GM23338 (cell line): ENCODE measurements around the gene RBL1. TPM values are rescaled to one million over a fixed set of nuclear protein-coding genes. Genes with fewer than 3 reads are reported as not detected.

Experiments
- ATAC-seq: fragments of 200-7000 bp; cut with Tn5 transposase; 3 replicates; pipeline ENCODE4 v1.9.1; 2020
- DNase-seq: peaks from one replicate; pipeline ENCODE4 v3.0.0-alpha.2; 2015; ENCODE audit warnings: low spot score
- H2AFZ ChIP-seq: fragments of 200-600 bp; sonication (generic); 2 replicates; pipeline ENCODE4 v1.8.0; 2016; ENCODE audit warnings: antibody characterized with exemption, mild to moderate bottlenecking, moderate library complexity
- H3F3A ChIP-seq: fragments of 200-600 bp; sonication (generic); replicated peaks from 2 replicates; pipeline ENCODE4 v1.8.0; 2017; ENCODE audit warnings: antibody characterized with exemption, mixed run types, low read depth
- H3K27ac ChIP-seq: fragments of 200-600 bp; sonication (generic); 2 replicates; pipeline ENCODE4 v1.6.1; 2016; ENCODE audit warnings: low read depth
- H3K27me3 ChIP-seq: fragments of 200-600 bp; sonication (generic); 2 replicates; pipeline ENCODE4 v1.8.0; 2016; ENCODE audit warnings: mild to moderate bottlenecking, mixed run types, moderate library complexity; ENCODE audit not compliant: insufficient read depth
- H3K36me3 ChIP-seq: fragments of 200-600 bp; sonication (generic); 2 replicates; pipeline ENCODE4 v1.8.0; 2016; ENCODE audit warnings: mild to moderate bottlenecking; ENCODE audit not compliant: insufficient read depth
- H3K4me1 ChIP-seq: fragments of 200-600 bp; sonication (generic); 2 replicates; pipeline ENCODE4 v1.8.0; 2016; ENCODE audit warnings: mild to moderate bottlenecking, moderate library complexity; ENCODE audit not compliant: insufficient read depth
- H3K4me2 ChIP-seq: fragments of 200-600 bp; sonication (generic); 2 replicates; pipeline ENCODE4 v1.7.1; 2017; ENCODE audit warnings: mixed run types
- H3K4me3 ChIP-seq: fragments of 200-600 bp; sonication (generic); 2 replicates; pipeline ENCODE4 v1.6.1; 2016; ENCODE audit warnings: mixed run types
- H3K79me2 ChIP-seq: fragments of 200-600 bp; sonication (generic); replicated peaks from 2 replicates; pipeline ENCODE4 v1.8.0; 2017; ENCODE audit warnings: mild to moderate bottlenecking; ENCODE audit not compliant: insufficient read depth
- H3K9me2 ChIP-seq: fragments of 200-600 bp; sonication (generic); 2 replicates; pipeline ENCODE4 v1.8.0; 2017; ENCODE audit not compliant: insufficient read depth
- H4K20me1 ChIP-seq: fragments of 200-600 bp; sonication (generic); replicated peaks from 2 replicates; pipeline ENCODE4 v1.8.0; 2017; ENCODE audit warnings: mild to moderate bottlenecking; ENCODE audit not compliant: insufficient read depth
- H3K27ac Mint-ChIP-seq: 2 replicates; pipeline ENCODE4 v1.8.0; 2020; ENCODE audit warnings: inconsistent platforms, mild to moderate bottlenecking, moderate library complexity, mixed read lengths
- H3K27me3 Mint-ChIP-seq: 3 replicates; pipeline ENCODE4 v1.8.0; 2022; ENCODE audit warnings: low read depth, mild to moderate bottlenecking, moderate library complexity, mixed read lengths, inconsistent platforms; ENCODE audit not compliant: insufficient read depth, poor library complexity
- H3K36me3 Mint-ChIP-seq: 3 replicates; pipeline ENCODE4 v1.8.0; 2021; ENCODE audit warnings: low read depth, mild to moderate bottlenecking, inconsistent platforms, moderate library complexity, mixed read lengths
- H3K4me1 Mint-ChIP-seq: 3 replicates; pipeline ENCODE4 v1.8.0; 2020; ENCODE audit warnings: mild to moderate bottlenecking, inconsistent platforms, mixed read lengths
- H3K4me3 Mint-ChIP-seq: 3 replicates; pipeline ENCODE4 v1.8.0; 2021; ENCODE audit warnings: moderate library complexity, mild to moderate bottlenecking, inconsistent platforms, mixed read lengths
- H3K9me3 Mint-ChIP-seq: 3 replicates; pipeline ENCODE4 v1.8.0; 2020; ENCODE audit warnings: moderate library complexity, mild to moderate bottlenecking, inconsistent platforms, mixed read lengths
- CREB1 ChIP-seq: fragments of 250-450 bp; sonication (Bioruptor Pico); IDR thresholded peaks from 2 replicates; pipeline ENCODE4 v1.5.0; 2020; ENCODE audit warnings: low read depth, mild to moderate bottlenecking, moderate library complexity
- ETS1 ChIP-seq: IDR thresholded peaks from 2 replicates; pipeline ENCODE4 v1.6.1; 2016; ENCODE audit warnings: antibody characterized with exemption
- EZH2 ChIP-seq: fragments of 200-600 bp; sonication (generic); IDR thresholded peaks from one replicate; pipeline ENCODE4 v1.8.0; 2017; ENCODE audit warnings: antibody characterized with exemption, mild to moderate bottlenecking, low read depth; ENCODE audit not compliant: unreplicated experiment
- EZH2phosphoT487 ChIP-seq: fragments of 200-600 bp; sonication (generic); IDR thresholded peaks from one replicate; pipeline ENCODE4 v1.8.1; 2018; ENCODE audit warnings: antibody characterized with exemption; ENCODE audit not compliant: unreplicated experiment
- JUNB ChIP-seq: IDR thresholded peaks from one replicate; pipeline ENCODE4 v1.6.1; 2016; ENCODE audit warnings: antibody characterized with exemption; ENCODE audit not compliant: unreplicated experiment
- NANOG ChIP-seq: IDR thresholded peaks from 2 replicates; pipeline ENCODE4 v1.6.1; 2016; ENCODE audit warnings: antibody characterized with exemption, borderline replicate concordance
- POLR2AphosphoS5 ChIP-seq: IDR thresholded peaks from 2 replicates; pipeline ENCODE4 v1.6.1; 2016; ENCODE audit warnings: antibody characterized with exemption, low read depth
- STAT1 ChIP-seq: IDR thresholded peaks from one replicate; pipeline ENCODE4 v1.6.1; 2016; ENCODE audit warnings: antibody characterized with exemption; ENCODE audit not compliant: unreplicated experiment
- ZNF114 ChIP-seq: fragments of 250-450 bp; sonication (Bioruptor Pico); IDR thresholded peaks from 2 replicates; pipeline ENCODE4 v1.5.0; 2020; ENCODE audit warnings: mild to moderate bottlenecking, moderate library complexity
- ZNF331 ChIP-seq: fragments of 250-450 bp; sonication (Bioruptor Pico); IDR thresholded peaks from 2 replicates; pipeline ENCODE4 v1.5.0; 2020; ENCODE audit warnings: low read depth, mild to moderate bottlenecking, moderate library complexity
- polyA plus RNA-seq: library from polyadenylated mRNA; unstranded; fragments of >200 nt; fragmentation: Nextera tagmentation; extraction: Ambion mirVana; gene quantifications from 2 replicates; pipeline ENCODE4 v1.2.1, GENCODE V29; 2016
- total RNA-seq: library from RNA; depleted of rRNA; stranded (reverse); fragments of >200 nt; shearing (Covaris generic); gene quantifications from 2 replicates; pipeline ENCODE4 v1.2.3, GENCODE V29; 2014
- TF ChIP-seq, protein P1 (sequence below), 2 experiments: fragments of 200-600 bp in 1 of 2; sonication (generic) in 1 of 2; conservative IDR thresholded peaks; 2 replicates each; pipeline versions ENCODE4 v1.5.1 to v1.6.1; 2016 to 2017; ENCODE audit warnings: antibody characterized with exemption in 2 of 2, low read depth in 2 of 2, mild to moderate bottlenecking in 2 of 2, moderate library complexity in 1 of 2
- TF ChIP-seq, protein P2 (sequence below): IDR thresholded peaks from one replicate; pipeline ENCODE4 v1.6.1; 2018; ENCODE audit warnings: antibody characterized with exemption; ENCODE audit not compliant: unreplicated experiment

Gene RBL1
- total and polyA plus RNA-seq, 2 experiments from 2014 or later = 6.4 to 12.6 TPM

DNA sequence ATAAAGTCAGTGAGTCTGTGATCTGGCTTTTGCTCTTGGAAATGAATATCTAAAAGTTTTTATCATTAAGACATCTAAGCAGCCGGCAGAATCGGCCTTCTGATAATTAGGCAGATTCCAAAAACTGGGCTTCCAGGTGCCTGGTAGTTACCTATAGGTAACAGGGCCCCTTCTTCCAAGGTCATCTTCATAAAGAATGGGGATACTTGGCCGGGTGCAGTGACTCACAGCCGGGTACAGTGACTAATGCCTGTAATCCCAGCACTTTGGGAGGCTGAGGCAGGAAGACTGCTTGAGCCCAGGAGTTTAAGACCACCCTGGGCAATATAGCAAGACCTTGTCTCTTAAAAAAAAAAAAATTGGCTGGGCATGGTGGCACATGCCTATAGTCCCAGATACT is 12.9 kb upstream of the RBL1 start:
- H2AFZ ChIP-seq = 0 out of 2 replicates have a peak overlapping the region, but pooled peaks have one; percentile 66
- no peaks in the 10 kb centered on the region for H3K9me2 ChIP-seq
- no peaks in the 10 kb centered on the region for H3K36me3 Mint-ChIP-seq
- H3F3A ChIP-seq = no peaks in the 10 kb centered on the region
- no peak overlapping the region for H3K4me3 ChIP-seq
- no peak for ATAC-seq
- H3K4me1 ChIP-seq = no peaks in the 10 kb centered on the region
- H3K36me3 ChIP-seq = no peaks in the 10 kb centered on the region
- H3K27me3 ChIP-seq = no peaks in the 10 kb centered on the region
- no peaks in the 10 kb centered on the region for H3K27me3 Mint-ChIP-seq
- H3K4me2 ChIP-seq = no peak overlapping the region
- DNase-seq = no peak
- no peak overlapping the region for H3K27ac Mint-ChIP-seq
- H3K27ac ChIP-seq = no peak overlapping the region
- TF ChIP-seq POLR2AphosphoS5 (no peak), NANOG (no peak), EZH2phosphoT487 (no peak), JUNB (no peak), CREB1 (CRISPR knock-in tag) (no peak), ZNF114 (CRISPR knock-in tag) (no peak), ZNF331 (CRISPR knock-in tag) (no peak), STAT1 (no peak)
- TF ChIP-seq, protein P1, sequence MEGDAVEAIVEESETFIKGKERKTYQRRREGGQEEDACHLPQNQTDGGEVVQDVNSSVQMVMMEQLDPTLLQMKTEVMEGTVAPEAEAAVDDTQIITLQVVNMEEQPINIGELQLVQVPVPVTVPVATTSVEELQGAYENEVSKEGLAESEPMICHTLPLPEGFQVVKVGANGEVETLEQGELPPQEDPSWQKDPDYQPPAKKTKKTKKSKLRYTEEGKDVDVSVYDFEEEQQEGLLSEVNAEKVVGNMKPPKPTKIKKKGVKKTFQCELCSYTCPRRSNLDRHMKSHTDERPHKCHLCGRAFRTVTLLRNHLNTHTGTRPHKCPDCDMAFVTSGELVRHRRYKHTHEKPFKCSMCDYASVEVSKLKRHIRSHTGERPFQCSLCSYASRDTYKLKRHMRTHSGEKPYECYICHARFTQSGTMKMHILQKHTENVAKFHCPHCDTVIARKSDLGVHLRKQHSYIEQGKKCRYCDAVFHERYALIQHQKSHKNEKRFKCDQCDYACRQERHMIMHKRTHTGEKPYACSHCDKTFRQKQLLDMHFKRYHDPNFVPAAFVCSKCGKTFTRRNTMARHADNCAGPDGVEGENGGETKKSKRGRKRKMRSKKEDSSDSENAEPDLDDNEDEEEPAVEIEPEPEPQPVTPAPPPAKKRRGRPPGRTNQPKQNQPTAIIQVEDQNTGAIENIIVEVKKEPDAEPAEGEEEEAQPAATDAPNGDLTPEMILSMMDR (conservative IDR thresholded peaks at IDR 0.05; ENCODE audit: low read depth in 2 of 2) = no peak
- TF ChIP-seq, protein P2, sequence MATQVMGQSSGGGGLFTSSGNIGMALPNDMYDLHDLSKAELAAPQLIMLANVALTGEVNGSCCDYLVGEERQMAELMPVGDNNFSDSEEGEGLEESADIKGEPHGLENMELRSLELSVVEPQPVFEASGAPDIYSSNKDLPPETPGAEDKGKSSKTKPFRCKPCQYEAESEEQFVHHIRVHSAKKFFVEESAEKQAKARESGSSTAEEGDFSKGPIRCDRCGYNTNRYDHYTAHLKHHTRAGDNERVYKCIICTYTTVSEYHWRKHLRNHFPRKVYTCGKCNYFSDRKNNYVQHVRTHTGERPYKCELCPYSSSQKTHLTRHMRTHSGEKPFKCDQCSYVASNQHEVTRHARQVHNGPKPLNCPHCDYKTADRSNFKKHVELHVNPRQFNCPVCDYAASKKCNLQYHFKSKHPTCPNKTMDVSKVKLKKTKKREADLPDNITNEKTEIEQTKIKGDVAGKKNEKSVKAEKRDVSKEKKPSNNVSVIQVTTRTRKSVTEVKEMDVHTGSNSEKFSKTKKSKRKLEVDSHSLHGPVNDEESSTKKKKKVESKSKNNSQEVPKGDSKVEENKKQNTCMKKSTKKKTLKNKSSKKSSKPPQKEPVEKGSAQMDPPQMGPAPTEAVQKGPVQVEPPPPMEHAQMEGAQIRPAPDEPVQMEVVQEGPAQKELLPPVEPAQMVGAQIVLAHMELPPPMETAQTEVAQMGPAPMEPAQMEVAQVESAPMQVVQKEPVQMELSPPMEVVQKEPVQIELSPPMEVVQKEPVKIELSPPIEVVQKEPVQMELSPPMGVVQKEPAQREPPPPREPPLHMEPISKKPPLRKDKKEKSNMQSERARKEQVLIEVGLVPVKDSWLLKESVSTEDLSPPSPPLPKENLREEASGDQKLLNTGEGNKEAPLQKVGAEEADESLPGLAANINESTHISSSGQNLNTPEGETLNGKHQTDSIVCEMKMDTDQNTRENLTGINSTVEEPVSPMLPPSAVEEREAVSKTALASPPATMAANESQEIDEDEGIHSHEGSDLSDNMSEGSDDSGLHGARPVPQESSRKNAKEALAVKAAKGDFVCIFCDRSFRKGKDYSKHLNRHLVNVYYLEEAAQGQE = no peak
- H4K20me1 ChIP-seq = no peaks in the 10 kb centered on the region
- H3K4me3 Mint-ChIP-seq = no peak overlapping the region
- H3K9me3 Mint-ChIP-seq = no peaks in the 10 kb centered on the region
- H3K4me1 Mint-ChIP-seq = no peaks in the 10 kb centered on the region
- no peaks in the 10 kb centered on the region for H3K79me2 ChIP-seq

GRCh38 chr20:37102571-37102970 is 6.8 kb upstream of the RBL1 start:
- H3K27ac Mint-ChIP-seq = no peak overlapping the region
- Histone ChIP-seq H3K4me1 (no peaks in the 10 kb centered on the region), H4K20me1 (no peaks in the 10 kb centered on the region), H3K9me2 (no peaks in the 10 kb centered on the region), H3K27ac (no peak overlapping the region), H3K27me3 (no peaks in the 10 kb centered on the region), H3K36me3 (no peaks in the 10 kb centered on the region), H2AFZ (peak overlapping the region; percentile 47; the same call in 1 of the 2 replicates), H3K4me3 (no peak overlapping the region), H3F3A (no peaks in the 10 kb centered on the region), H3K4me2 (no peak overlapping the region), H3K79me2 (no peaks in the 10 kb centered on the region)
- no peak for ATAC-seq
- no peaks in the 10 kb centered on the region for H3K36me3 Mint-ChIP-seq
- no peak overlapping the region for H3K4me3 Mint-ChIP-seq
- no peaks in the 10 kb centered on the region for H3K9me3 Mint-ChIP-seq
- H3K27me3 Mint-ChIP-seq = peaks cover 2% of the 10 kb centered on the region
- H3K4me1 Mint-ChIP-seq = no peaks in the 10 kb centered on the region
- DNase-seq = no peak
- no peak for TF ChIP-seq STAT1
- no peak for TF ChIP-seq EZH2
- TF ChIP-seq EZH2phosphoT487 = no peak
- no peak for TF ChIP-seq ZNF331 (CRISPR knock-in tag)
- TF ChIP-seq, protein P2 = no peak
- TF ChIP-seq, protein P1 (conservative IDR thresholded peaks at IDR 0.05; ENCODE audit: low read depth in 2 of 2) = no peak
- no peak for TF ChIP-seq ETS1
- TF ChIP-seq CREB1 (CRISPR knock-in tag) = no peak
- no peak for TF ChIP-seq JUNB
- no peak for TF ChIP-seq NANOG
